Amniotic epithelial cell (primary cell): ENCODE results near the gene IL17REL.

Experiments used
- DNase-seq: peaks from one replicate; pipeline ENCODE4 v3.0.0-alpha.2; 2010; ENCODE audit warnings: low read depth

IL17REL gene

DNA sequence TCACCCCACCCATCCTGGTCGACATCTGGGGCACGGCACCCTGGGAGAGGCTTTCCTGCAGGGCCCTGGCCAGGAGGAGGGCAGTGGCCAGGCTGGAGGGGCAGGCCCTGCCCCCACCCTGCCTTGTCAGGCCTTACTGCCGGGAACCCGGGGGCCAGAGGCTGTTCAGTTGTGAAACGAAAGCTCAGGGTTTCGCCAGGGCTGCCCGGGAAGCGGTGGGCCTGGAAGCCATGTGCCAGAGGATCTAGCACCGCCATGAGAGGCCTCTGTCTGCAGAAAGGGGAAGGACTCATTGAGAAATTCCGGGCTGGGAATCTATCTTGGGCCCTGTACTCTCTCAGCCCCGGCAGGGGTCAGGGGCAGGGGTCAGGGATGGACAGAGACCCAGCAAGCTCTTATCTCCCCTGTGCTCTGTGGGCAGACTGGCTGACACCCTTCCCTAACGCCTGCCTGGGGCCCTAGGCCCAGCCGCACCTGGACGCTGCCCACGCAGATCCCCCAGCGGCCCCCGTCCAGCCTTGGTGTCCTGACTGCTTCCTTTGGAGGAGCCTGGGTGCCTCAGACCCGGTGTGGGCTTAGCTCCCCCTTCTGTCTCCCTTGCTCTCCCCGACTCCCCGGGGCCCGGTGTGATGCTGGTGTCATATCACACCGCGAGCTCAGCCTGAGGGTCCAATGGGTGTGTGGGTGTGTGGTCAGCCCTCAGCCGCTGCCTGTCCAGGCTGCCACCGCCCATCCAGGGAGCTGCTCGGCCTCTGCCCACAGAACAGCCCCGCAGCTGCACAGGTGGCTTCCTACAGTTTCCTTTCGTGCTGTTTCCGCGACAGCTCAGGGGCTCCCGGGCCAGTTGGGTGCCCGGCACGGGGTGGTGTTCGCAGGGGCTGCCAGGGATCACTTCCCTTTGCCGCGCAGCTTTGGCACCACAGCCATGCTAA is 45.5 kb downstream of the IL17REL start:
- DNase-seq, result peak; percentile 87

DNA sequence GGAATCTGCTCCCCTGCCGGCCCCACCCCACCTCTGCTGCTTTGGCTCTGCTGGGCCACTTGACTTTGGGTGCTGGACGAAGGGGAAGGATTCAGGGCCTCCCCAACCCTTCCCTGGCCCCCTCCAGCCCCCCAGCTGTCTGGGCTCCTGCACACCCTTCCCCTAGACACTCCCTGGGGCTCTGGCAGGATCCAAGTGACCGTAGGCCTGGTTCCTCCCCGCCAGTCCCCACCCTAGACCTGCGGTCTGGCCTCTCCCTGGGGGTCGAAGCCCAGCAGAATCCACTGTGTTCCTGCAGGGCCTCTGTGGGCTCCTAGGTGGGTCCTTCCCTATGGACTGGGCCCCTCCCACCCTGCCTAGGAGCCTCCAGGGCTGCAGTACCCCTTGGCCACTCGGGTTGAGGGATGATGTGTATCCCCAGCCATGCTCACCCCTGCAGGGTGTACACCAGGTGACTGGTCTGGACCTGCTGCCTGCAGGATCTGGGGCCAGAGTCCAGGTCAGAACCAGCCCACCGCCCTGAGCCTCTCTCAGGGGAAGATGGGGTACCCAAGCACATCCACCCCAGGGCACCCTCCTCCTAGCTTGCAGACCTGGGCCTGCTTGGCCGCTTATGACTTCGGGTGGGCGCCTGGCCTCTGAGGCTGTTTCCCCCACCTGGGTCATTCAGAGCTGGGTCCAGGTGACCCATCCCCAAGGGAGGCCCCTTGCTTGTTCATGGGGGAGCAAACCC is 46.4 kb downstream of the IL17REL start:
- no peak for DNase-seq

DNA sequence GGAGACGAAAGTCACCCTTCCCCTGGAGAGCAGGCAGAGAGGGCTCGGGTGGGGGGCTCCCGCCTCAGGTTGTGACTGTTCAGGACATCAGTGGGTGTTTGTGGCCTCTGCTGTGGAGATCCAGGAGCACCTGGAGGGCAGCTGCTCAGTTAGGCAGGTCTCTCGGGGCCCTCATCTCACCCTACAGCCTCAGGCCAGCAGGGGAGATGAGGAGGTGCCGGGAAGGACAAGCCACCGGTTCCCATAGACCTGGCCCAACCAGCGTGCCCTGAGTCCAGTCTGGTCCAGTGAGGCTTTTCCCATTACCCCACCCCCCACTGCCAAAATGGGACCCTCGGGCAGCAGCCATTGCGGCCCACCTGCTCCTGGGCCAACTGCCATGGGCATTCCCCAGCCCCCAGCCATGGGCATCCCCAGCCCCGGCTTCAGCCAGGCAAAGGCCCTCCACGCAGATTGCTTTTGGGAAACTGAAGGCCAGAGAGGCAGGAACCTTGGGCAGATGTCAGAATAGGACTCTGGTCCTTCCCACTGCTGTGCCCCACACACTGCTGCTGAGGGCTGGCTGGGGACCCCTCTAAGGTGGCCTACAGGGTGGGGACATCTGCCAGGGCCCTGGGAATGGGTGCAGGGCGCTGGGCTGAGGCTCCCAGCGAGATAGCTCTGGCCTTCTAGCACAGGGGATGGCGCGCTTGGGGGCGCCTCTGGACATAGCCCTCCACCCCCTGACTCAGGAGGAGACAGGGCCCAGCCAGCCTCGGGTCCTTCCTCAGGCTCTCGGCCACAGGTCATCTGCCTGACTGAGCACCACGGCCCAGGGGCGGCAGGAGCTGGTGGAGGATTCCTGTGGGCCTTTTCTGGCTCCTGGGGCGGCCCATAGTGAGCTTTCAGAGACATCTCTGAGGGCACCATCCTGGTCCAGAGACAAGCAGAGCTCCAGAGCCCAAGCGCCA is 47.2 kb downstream of the IL17REL start:
- DNase-seq, result no peak

DNA sequence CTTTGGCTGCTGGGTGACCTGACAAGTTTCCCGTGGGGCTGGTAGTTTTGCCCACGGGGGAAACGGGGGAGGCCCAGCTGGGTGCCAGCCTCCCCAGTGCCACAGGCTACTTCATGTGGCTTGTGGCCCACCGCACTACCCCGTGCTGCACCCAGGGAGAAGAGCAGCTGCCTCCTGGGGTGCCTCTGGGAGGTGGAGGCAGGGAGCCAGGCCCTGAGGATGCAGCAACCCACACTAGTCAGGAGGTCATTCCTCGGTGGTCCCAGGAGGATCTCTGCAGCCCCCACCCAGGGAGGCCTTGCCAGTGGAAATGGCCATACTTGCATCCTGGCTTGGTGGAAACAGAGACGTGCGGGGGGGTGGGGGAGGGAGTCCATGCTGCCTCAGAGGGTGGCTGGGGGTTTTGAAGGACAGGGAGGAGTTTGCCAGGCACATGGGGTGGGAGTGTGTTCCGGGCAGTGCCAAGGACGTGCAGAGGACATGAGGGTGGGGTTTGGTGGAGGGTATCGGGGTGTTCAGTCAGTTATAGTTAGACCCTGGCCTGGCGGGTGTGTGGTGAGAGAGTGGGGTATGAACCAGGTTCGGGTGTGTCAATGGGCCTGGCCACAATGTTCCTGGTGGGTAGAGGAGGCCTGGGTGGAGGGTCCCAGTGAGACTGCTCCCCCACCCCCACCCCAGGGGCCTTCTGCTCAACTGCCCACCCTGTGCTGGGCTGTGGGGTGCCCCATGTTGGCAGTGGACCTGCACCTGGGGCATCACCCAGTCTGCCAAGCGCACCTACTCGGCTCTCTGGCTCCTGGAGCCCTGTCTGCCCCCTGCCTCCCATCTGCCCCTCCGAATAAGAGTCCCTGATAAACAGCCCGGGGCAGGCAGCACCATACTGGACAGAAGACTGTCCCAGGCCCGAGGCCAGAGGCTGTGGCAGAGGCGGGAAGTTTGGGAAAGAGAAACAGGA is 48.2 kb downstream of the IL17REL start:
- DNase-seq, result no peak

DNA sequence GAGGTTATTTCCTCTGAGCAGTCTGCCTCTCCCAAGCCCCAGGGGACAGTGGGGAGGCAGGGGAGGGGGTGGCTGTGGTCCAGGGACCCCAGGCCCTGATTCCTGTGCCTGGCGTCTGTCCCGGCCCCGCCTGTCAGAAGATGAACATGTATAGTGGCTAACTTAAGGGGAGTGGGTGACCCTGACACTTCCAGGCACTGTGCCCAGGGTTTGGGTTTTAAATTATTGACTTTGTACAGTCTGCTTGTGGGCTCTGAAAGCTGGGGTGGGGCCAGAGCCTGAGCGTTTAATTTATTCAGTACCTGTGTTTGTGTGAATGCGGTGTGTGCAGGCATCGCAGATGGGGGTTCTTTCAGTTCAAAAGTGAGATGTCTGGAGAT is 48.9 kb downstream of the IL17REL start:
- no peak for DNase-seq

DNA sequence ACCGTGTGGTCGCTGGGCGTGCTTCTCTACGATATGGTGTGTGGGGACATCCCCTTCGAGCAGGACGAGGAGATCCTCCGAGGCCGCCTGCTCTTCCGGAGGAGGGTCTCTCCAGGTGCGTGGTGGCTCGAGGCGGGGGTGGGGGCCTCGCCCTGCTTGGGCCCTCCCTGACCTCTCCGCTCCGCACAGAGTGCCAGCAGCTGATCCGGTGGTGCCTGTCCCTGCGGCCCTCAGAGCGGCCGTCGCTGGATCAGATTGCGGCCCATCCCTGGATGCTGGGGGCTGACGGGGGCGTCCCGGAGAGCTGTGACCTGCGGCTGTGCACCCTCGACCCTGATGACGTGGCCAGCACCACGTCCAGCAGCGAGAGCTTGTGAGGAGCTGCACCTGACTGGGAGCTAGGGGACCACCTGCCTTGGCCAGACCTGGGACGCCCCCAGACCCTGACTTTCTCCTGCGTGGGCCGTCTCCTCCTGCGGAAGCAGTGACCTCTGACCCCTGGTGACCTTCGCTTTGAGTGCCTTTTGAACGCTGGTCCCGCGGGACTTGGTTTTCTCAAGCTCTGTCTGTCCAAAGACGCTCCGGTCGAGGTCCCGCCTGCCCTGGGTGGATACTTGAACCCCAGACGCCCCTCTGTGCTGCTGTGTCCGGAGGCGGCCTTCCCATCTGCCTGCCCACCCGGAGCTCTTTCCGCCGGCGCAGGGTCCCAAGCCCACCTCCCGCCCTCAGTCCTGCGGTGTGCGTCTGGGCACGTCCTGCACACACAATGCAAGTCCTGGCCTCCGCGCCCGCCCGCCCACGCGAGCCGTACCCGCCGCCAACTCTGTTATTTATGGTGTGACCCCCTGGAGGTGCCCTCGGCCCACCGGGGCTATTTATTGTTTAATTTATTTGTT is 49.6 kb downstream of the IL17REL start:
- DNase-seq, result no peak

DNA sequence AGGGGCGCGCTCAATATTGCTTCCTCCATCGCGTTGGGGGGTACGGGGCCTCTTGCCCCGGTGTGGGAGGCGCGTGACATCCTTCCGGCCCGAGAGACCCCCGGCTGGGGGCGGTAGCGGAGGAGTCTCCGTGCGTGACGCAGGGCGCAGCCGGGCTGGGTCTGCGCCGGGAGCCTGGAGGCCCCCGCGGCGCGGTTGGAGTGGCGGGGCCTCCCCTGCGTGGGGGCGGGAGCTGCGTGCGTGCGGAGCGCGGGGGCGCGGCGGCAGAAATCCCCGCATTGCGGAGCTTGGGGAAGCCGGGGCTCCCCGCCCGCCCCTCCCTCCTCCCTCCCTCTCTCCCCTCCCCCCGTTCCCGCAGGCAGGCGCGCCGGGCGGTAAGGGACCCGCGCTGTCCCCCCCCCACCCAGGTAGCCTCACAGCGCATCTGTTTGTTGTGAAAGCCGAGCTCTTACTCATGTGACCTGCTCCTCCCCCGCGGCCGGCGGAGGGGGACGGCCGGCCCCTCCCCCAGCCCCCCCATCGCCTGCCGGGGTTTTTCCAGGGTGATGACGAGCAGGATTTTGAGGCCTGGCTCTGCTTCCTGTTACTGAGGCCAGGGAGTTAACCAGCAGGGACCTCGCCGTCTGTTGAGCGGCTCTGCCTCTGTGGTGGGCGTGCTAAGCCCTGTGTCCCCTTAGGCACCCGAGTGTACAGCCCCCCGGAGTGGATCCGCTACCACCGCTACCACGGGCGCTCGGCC is 50.4 kb downstream of the IL17REL start:
- DNase-seq, result peak; percentile 94

DNA sequence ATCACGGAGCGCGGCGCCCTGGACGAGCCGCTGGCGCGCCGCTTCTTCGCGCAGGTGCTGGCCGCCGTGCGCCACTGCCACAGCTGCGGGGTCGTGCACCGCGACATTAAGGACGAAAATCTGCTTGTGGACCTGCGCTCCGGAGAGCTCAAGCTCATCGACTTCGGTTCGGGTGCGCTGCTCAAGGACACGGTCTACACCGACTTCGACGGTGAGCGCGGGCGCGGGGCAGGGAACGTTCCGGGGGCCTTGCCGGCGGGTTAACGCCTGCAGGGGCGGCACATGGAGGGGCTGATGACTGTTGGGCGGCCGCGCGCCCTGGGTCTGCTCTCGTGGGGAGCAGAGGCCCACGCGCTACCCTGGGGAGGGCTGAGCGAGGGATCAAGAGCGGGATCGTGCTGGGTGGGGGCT is 51.0 kb downstream of the IL17REL start:
- DNase-seq, result no peak

DNA sequence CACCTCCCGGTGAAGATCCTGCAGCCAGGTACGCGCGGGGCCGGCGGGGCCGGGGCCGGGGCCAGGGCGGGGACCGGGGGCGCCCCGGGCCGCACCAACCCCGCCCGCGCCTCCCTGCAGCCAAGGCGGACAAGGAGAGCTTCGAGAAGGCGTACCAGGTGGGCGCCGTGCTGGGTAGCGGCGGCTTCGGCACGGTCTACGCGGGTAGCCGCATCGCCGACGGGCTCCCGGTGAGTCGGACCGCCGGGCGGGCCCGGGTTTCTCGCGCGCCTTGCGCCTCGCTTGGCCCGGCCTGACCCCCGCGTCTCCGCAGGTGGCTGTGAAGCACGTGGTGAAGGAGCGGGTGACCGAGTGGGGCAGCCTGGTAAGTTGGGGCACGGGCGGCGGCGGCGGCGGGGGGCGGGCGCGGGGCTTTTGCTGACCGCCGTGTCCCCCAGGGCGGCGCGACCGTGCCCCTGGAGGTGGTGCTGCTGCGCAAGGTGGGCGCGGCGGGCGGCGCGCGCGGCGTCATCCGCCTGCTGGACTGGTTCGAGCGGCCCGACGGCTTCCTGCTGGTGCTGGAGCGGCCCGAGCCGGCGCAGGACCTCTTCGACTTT is 51.5 kb downstream of the IL17REL start:
- no peak for DNase-seq

DNA sequence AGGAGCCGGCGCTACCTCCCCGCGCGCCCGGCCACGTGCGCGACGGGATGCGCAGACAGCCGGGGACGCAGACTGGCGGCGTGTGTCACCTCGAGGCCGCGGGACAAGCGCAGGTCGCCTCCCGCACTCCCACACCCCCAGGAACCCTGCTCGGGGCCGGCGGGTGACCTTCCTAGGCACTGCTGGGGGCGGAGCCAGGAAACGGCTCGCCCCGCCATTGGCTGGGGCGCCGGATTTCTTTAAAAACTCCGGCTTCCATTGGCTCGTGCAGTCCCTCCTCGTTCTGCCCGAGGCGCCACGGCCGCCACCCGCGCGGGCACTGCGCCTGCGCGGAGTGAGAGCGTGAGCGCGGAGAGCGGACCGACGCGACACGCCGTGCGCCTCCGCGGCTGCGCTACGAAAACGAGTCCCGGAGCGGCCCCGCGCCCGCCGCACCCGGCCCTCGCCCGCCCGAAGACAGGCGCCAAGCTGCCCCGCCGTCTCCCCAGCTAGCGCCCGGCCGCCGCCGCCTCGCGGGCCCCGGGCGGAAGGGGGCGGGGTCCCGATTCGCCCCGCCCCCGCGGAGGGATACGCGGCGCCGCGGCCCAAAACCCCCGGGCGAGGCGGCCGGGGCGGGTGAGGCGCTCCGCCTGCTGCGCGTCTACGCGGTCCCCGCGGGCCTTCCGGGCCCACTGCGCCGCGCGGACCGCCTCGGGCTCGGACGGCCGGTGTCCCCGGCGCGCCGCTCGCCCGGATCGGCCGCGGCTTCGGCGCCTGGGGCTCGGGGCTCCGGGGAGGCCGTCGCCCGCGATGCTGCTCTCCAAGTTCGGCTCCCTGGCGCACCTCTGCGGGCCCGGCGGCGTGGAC is 52.2 kb downstream of the IL17REL start, which contains the start of gene PIM3:
Gene PIM3 (plus strand): TSS at position 614 of the 846 bp plus-strand sequence. CDS start 176 bp downstream, at position 790.
- DNase-seq, result peak; percentile 92

DNA sequence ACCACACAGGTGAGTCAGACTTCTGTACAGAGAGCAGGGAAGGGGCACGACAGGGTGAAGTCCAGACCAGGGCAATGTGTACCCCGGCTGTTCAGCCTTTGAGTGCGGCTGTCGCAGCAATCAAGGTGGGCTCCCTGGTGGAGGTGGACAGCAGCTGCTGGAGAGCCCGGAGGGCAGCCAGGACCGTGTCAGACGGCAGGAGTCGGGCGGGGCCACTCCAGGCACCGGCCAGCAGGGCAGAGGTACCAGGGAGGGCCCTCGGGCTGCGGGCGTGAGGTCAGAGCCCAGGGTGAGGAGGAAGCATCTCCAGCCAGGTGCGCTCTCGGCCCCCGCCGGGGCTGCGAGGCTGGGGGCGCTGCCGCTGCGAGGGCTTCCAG is 52.8 kb downstream of the IL17REL start:
- no peak for DNase-seq

DNA sequence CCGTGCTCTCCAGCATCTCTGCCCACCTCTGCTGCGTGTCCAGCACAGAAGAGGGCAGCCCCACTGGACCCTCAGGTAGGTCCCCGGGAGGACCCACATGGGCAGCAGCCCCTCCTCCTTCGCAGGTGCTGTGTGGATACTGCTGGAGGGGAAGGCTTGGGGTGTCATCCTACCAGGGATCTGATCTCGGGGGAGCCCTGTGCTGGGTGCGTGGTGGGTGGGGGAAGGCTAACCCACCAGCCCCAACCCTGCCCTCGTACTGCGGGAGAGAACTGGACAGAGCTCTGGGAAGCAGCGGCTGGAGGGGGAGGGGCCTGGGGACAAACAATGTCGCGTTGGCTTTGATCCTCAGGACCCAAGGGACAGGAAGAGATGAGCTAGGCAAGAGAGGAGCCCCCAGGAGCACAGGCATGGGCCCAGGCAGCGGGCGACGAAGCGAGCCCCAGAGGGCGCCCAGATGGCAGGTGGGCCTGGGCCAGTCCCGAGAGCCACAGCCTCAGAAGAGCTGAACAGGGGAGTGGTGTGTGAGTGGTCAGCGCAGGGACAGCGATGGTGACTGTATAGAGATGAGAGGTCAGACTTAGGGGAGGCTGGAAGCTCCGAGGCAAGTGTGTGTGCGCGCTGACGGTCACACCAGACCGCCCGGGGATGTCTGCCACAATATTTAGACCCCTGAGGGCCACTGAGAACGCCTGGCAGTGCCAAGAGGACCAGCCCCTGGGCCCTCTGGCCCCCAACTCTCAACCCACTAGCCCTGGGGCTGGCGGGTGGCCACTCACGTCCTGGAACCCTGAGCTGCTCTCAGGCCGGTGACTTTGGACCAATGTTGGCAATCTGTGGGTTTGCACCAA is 53.4 kb downstream of the IL17REL start:
- no peak for DNase-seq

DNA sequence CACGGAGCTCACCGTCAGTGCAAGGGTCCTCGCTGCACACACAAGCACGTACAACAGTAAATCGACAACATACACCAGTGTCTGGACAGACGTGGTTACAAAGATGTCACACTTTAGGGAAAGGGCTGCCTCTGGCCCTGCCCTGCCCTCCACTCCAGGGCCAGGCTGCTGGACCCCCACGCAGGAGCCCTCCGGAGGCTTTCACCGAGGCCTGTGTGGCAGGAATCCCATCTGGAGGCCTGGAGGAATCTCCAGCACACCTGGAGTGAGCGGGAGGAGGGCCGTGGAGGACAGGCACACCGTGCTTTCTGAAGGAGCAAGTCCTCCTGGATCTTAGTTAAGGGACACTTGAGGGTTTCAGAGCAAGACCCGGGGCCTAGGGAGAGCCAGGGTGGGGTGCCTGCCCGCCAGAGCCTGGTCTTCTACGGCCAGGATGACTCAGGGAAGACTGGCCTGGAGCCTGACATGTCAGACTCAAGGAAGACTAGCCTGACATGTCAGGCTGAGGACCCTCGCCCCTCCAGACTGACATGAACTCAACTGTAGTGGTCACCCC is 54.1 kb downstream of the IL17REL start:
- DNase-seq, result no peak

DNA sequence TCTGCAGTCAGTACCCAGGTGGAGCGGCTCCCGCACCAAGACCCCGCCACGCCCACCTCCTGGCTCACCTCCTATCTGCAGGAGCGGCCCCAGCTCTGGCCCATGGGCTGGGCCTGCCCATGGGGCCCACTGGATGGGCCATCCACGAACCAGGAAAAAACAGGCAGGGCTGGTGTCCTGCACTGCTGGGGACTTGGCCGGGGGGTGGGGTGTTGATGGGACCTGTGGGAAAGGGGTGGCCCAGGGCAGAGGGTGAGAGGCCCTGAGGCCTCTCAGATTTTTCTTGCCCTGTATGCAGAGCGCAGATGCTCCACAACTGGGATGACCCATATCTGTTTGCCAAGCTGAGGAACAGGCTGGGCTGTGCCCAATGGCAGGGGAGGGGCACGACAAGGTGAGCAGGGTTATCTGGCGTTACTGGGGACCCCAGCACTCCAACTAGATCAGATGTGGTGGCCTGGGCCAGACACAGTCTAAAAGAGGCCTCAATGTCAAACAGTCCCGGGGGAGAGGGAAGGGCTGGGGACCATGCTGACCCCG is 54.7 kb downstream of the IL17REL start:
- DNase-seq, result no peak

DNA sequence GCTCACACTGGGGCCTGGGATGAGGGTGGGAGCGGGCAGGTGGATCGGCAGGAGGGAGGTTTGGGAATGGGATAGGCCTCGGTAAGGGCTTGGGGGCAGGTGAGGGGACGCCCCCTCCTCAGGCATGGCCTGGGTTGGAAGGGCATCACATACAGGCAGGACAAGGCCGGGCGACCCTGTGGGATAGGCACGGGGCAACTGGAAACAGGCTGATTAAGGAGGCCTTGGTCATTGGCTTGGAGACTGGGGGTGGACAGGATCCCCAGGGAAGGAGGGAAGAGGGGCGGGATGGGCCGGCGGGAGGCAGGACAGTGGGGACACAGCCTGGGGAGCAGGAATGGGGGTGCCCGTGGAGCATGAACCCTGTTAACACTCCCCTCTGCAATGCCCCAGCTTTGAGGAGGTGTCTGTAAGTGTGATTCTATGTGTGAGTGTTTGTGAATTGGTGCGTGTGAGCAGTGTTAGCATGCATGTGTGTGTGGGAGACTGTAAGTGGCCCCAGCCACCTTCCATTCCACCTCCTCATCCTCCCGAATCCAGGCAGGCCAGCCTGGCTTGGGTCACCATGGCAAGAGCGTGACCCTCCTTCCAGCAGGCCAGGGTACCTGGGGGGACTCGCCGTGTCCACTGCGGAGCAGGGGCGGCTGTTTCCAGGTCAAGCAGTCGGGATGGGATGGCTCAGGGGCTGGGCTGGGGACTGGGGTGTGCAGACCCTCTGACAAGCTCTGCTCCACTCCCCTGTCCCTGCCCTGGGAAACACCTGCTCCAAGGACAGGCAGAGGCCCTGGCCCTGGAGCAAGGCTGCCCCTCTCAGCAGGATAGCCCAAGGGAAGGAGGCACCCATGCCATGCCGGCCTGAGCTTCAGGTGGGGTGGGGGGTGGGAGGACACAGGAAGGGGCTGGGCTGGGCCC is 55.4 kb downstream of the IL17REL start:
- no peak for DNase-seq
